PFSK-1 (cell line): ENCODE results near the gene BAX.

ENCODE experiments used
- FOXP2 ChIP-seq: optimal IDR thresholded peaks from 2 replicates; pipeline ENCODE3; 2011; ENCODE audit warnings: borderline replicate concordance, control low read depth, inconsistent platforms; ENCODE audit not compliant: insufficient read depth; ENCODE audit errors: extremely low read length, extremely low read depth
- POLR2AphosphoS5 ChIP-seq: IDR thresholded peaks from 2 replicates; pipeline ENCODE4 v1.6.1; 2012; ENCODE audit warnings: low read depth, mild to moderate bottlenecking, control low read depth, low read length, moderate library complexity
- REST ChIP-seq, 2 experiments: IDR thresholded peaks; 2 replicates each; pipeline versions ENCODE4 v1.6.1 to v1.8.0; 2011 to 2012; ENCODE audit warnings: low read depth in 2 of 2, low read length in 2 of 2, control low read depth in 1 of 2, inconsistent platforms in 1 of 2, mild to moderate bottlenecking in 1 of 2, moderate library complexity in 1 of 2; ENCODE audit not compliant: insufficient read depth in 1 of 2
- SIN3A ChIP-seq: IDR thresholded peaks from 2 replicates; pipeline ENCODE4 v1.6.1; 2012; ENCODE audit warnings: mild to moderate bottlenecking, low read length, moderate library complexity, borderline replicate concordance; ENCODE audit not compliant: insufficient read depth
- TAF1 ChIP-seq: IDR thresholded peaks from 2 replicates; pipeline ENCODE4 v1.6.1; 2012; ENCODE audit warnings: low read length, control low read depth, borderline replicate concordance; ENCODE audit not compliant: insufficient read depth

The BAX gene

GRCh38 chr19:48989701-48990291, 35.1 kb downstream of the BAX start:
- TF ChIP-seq TAF1 (no peak), FOXP2 (no peak), POLR2AphosphoS5 (no peak)

- no peak for TF ChIP-seq POLR2AphosphoS5
- no peak for TF ChIP-seq SIN3A
- no peak for TF ChIP-seq REST (IDR thresholded peaks at IDR 0.05; ENCODE audit: insufficient read depth in 1 of 2, low read depth in 2 of 2, low read length in 2 of 2)
- TF ChIP-seq FOXP2: no peak
- TF ChIP-seq TAF1: no peak
Observed at GRCh38 chr19:48990400-48990799, 35.7 kb downstream of the BAX start.

GRCh38 chr19:48991011-48991609, 36.4 kb downstream of the BAX start:
- no peak for TF ChIP-seq FOXP2
- TF ChIP-seq TAF1: no peak
- TF ChIP-seq POLR2AphosphoS5: no peak
- no peak for TF ChIP-seq SIN3A
- TF ChIP-seq REST (IDR thresholded peaks at IDR 0.05; ENCODE audit: insufficient read depth in 1 of 2, low read depth in 2 of 2, low read length in 2 of 2): no peak

GRCh38 chr19:48991873-48992580, 37.4 kb downstream of the BAX start:
- TF ChIP-seq FOXP2 (no peak), POLR2AphosphoS5 (peak; percentile 70; the same call in 1 of the 2 replicates), REST (IDR thresholded peaks at IDR 0.05; ENCODE audit: insufficient read depth in 1 of 2, low read depth in 2 of 2, low read length in 2 of 2) (0 out of 4 replicates have a peak, but pooled peaks of 1 of the 2 experiments have one; percentile 21), SIN3A (no peak), TAF1 (peak; percentile 62; the same call in 1 of the 2 replicates)

- TF ChIP-seq TAF1 (peak; percentile 5; the same call in 1 of the 2 replicates), SIN3A (no peak)
Observed at GRCh38 chr19:48992581-48993174, 38.0 kb downstream of the BAX start.
